H1 (cell line): Measurements from ENCODE around the gene RUSF1. TPM values are rescaled to one million over a fixed set of nuclear protein-coding genes. Genes with fewer than 3 reads are reported as not detected.

ENCODE experiments used
- CTCF ChIA-PET: fragments of 300-600 bp; sonication (Branson Sonifier 250); formaldehyde crosslinking; loops from one replicate; lab custom pipeline; 2021; ENCODE audit not compliant: partially characterized antibody; lab: Charles Lee
- POLR2A ChIA-PET: fragments of 300-600 bp; sonication (Branson Sonifier 250); formaldehyde crosslinking; loops from one replicate; lab custom pipeline; 2021; ENCODE audit warnings: inconsistent platforms; ENCODE audit not compliant: partially characterized antibody; lab: Charles Lee
- DNase-seq, 2 experiments: peaks; one replicate each; pipeline versions ENCODE4 v3.0.0 to v3.0.0-alpha.2; 2010 to 2022; ENCODE audit warnings: low spot score in 2 of 2, low read depth in 1 of 2, mixed read lengths in 1 of 2
- FAIRE-seq: peaks from 2 replicates; lab custom pipeline; 2011; peaks lifted over from hg19 to GRCh38; lab: Jason Lieb, UNC
- H2AFZ ChIP-seq: 2 replicates; pipeline ENCODE4 v1.8.1; 2012; ENCODE audit warnings: low read length, inconsistent platforms
- H2AK5ac ChIP-seq: 2 replicates; pipeline ENCODE4 v1.6.1; 2013; ENCODE audit warnings: low read depth, low read length
- H2BK120ac ChIP-seq: replicated peaks from 2 replicates; pipeline ENCODE3; 2013; ENCODE audit warnings: low read depth, low read length, inconsistent platforms
- H2BK12ac ChIP-seq: 2 replicates; pipeline ENCODE4 v1.6.1; 2013; ENCODE audit warnings: low read depth, low read length
- H2BK15ac ChIP-seq: 2 replicates; pipeline ENCODE4 v1.6.1; 2013; ENCODE audit warnings: low read length
- H2BK20ac ChIP-seq: 2 replicates; pipeline ENCODE4 v1.6.1; 2013; ENCODE audit warnings: low read length
- H2BK5ac ChIP-seq: 2 replicates; pipeline ENCODE4 v1.6.1; 2013; ENCODE audit warnings: low read depth, low read length
- H3K14ac ChIP-seq: 2 replicates; pipeline ENCODE4 v1.6.1; 2013; ENCODE audit warnings: inconsistent platforms; ENCODE audit not compliant: insufficient read length
- H3K18ac ChIP-seq: 2 replicates; pipeline ENCODE4 v1.6.1; 2013; ENCODE audit warnings: low read length; ENCODE audit errors: extremely low read depth
- H3K23ac ChIP-seq: 2 replicates; pipeline ENCODE4 v1.6.1; 2013; ENCODE audit warnings: inconsistent platforms; ENCODE audit not compliant: insufficient read length
- H3K23me2 ChIP-seq: 2 replicates; pipeline ENCODE4 v1.6.1; 2013; ENCODE audit warnings: low read depth, low read length
- H3K27ac ChIP-seq: 2 replicates; pipeline ENCODE4 v1.6.1; 2011; ENCODE audit warnings: low read depth, low read length, inconsistent platforms
- H3K27me3 ChIP-seq, 4 experiments: replicated peaks in 1 of 4; 1 replicate in 1 of 4; 2 replicates in 3 of 4; pipeline versions ENCODE4 v1.6.1 to v1.8.1; 2011 to 2013; ENCODE audit warnings: low read length in 3 of 4, mild to moderate bottlenecking in 3 of 4, inconsistent platforms in 2 of 4, mixed read lengths in 2 of 4, moderate library complexity in 1 of 4; ENCODE audit not compliant: control insufficient read depth in 3 of 4, insufficient read depth in 3 of 4; ENCODE audit errors: extremely low read depth in 1 of 4
- H3K36me3 ChIP-seq, 4 experiments: 2 replicates each; pipeline versions ENCODE4 v1.6.1 to v1.8.1; 2011 to 2013; ENCODE audit warnings: mild to moderate bottlenecking in 4 of 4, low read length in 3 of 4, moderate library complexity in 2 of 4, control low read depth in 1 of 4, inconsistent platforms in 1 of 4; ENCODE audit not compliant: insufficient read depth in 4 of 4, control insufficient read depth in 2 of 4
- H3K4ac ChIP-seq: replicated peaks from 2 replicates; pipeline ENCODE3; 2013; ENCODE audit warnings: low read length, low read depth, mixed read lengths, inconsistent platforms; ENCODE audit not compliant: insufficient read length
- H3K4me1 ChIP-seq, 4 experiments: replicated peaks in 1 of 4; 1 replicate in 1 of 4; 2 replicates in 3 of 4; pipeline versions ENCODE4 v1.6.1 to v1.8.1; 2011 to 2013; ENCODE audit warnings: low read length in 3 of 4, inconsistent platforms in 2 of 4, mixed read lengths in 1 of 4; ENCODE audit not compliant: insufficient read depth in 4 of 4, control insufficient read depth in 3 of 4
- H3K4me2 ChIP-seq, 2 experiments: 2 replicates each; pipeline versions ENCODE4 v1.6.1 to v1.8.1; 2011 to 2013; ENCODE audit warnings: low read depth in 2 of 2, low read length in 2 of 2, control low read depth in 1 of 2, inconsistent platforms in 1 of 2, mild to moderate bottlenecking in 1 of 2; ENCODE audit not compliant: insufficient read depth in 1 of 2
- H3K4me3 ChIP-seq, 4 experiments: fragments of 200-600, 300-600 bp in 1 of 4; sonication (generic), shearing (Covaris generic), sonication (Bioruptor Twin) in 1 of 4; 2 replicates each; pipeline versions ENCODE4 v1.5.1 to v1.8.1; 2011 to 2016; ENCODE audit warnings: low read length in 4 of 4, low read depth in 3 of 4, control low read depth in 2 of 4, inconsistent platforms in 2 of 4, mild to moderate bottlenecking in 2 of 4, mixed read lengths in 1 of 4, moderate library complexity in 1 of 4; ENCODE audit not compliant: insufficient read depth in 2 of 4; ENCODE audit errors: extremely low read depth in 1 of 4
- H3K56ac ChIP-seq: replicated peaks from 2 replicates; pipeline ENCODE3; 2013; ENCODE audit warnings: low read depth, mild to moderate bottlenecking, mixed read lengths, low read length, inconsistent platforms; ENCODE audit not compliant: insufficient read length
- H3K79me1 ChIP-seq: 2 replicates; pipeline ENCODE4 v1.6.1; 2013; ENCODE audit warnings: low read depth, low read length, control low read depth
- H3K79me2 ChIP-seq, 2 experiments: 2 replicates each; pipeline versions ENCODE4 v1.6.1 to v1.8.1; 2012 to 2013; ENCODE audit warnings: low read length in 2 of 2, mild to moderate bottlenecking in 2 of 2, inconsistent platforms in 1 of 2; ENCODE audit not compliant: insufficient read depth in 2 of 2, control insufficient read depth in 1 of 2
- H3K9ac ChIP-seq, 4 experiments: replicated peaks in 1 of 4; 1 replicate in 1 of 4; 2 replicates in 3 of 4; pipeline versions ENCODE4 v1.6.1 to v1.8.1; 2011 to 2013; ENCODE audit warnings: low read depth in 3 of 4, low read length in 3 of 4, control low read depth in 2 of 4, mild to moderate bottlenecking in 2 of 4, moderate library complexity in 2 of 4, inconsistent platforms in 1 of 4; ENCODE audit errors: extremely low read depth in 1 of 4
- H3K9me3 ChIP-seq, 2 experiments: 2 replicates each; pipeline versions ENCODE4 v1.6.1 to v1.8.1; 2012 to 2013; ENCODE audit warnings: mild to moderate bottlenecking in 2 of 2, moderate library complexity in 2 of 2, control low read depth in 1 of 2, inconsistent platforms in 1 of 2, low read depth in 1 of 2, low read length in 1 of 2, mixed read lengths in 1 of 2; ENCODE audit not compliant: insufficient read depth in 2 of 2
- H4K20me1 ChIP-seq, 2 experiments: replicated peaks in 1 of 2; 2 replicates each; pipeline versions ENCODE3 to v1.8.1; 2011 to 2013; ENCODE audit warnings: inconsistent platforms in 2 of 2, low read length in 2 of 2, mild to moderate bottlenecking in 1 of 2; ENCODE audit not compliant: insufficient read depth in 2 of 2, control insufficient read depth in 1 of 2
- H4K5ac ChIP-seq: 2 replicates; pipeline ENCODE4 v1.6.1; 2013; ENCODE audit warnings: low read length, low read depth, mixed read lengths, inconsistent platforms; ENCODE audit not compliant: insufficient read length
- H4K8ac ChIP-seq: 2 replicates; pipeline ENCODE4 v1.8.0; 2013; ENCODE audit warnings: mild to moderate bottlenecking, moderate library complexity, low read length, inconsistent platforms; ENCODE audit not compliant: insufficient read depth; ENCODE audit errors: extremely low read depth
- H4K91ac ChIP-seq: replicated peaks from 2 replicates; pipeline ENCODE3; 2013; ENCODE audit warnings: low read length, mixed read lengths, inconsistent platforms; ENCODE audit not compliant: insufficient read length
- BCL11A ChIP-seq, 2 experiments: IDR thresholded peaks; one replicate each; pipeline ENCODE4 v1.6.1; 2011; ENCODE audit warnings: low read depth in 2 of 2, low read length in 2 of 2, mild to moderate bottlenecking in 2 of 2
- GTF2F1 ChIP-seq: IDR thresholded peaks from 2 replicates; pipeline ENCODE4 v1.6.1; 2012; ENCODE audit warnings: low read depth, low read length, improper control_type of control experiment, borderline replicate concordance
- JUND ChIP-seq: IDR thresholded peaks from 2 replicates; pipeline ENCODE4 v1.6.1; 2011; ENCODE audit warnings: mild to moderate bottlenecking, improper control_type of control experiment, low read length
- KDM5A ChIP-seq: fragments of 200-600 bp; IDR thresholded peaks from 2 replicates; pipeline ENCODE4 v1.7.1; 2012; ENCODE audit warnings: mild to moderate bottlenecking, low read length, inconsistent platforms, mixed read lengths
- TCF12 ChIP-seq: IDR thresholded peaks from 2 replicates; pipeline ENCODE4 v1.6.1; 2011; ENCODE audit warnings: low read depth, mild to moderate bottlenecking, low read length
- WGBS, 2 experiments: shearing (Covaris generic) in 1 of 2; methylation state at CpG; one replicate each; pipeline versions ENCODE4 v1.1.6 to v1.1.7; 2013 to 2015; ENCODE audit warnings: low lambda C conversion rate in 2 of 2, mixed read lengths in 2 of 2, inconsistent platforms in 1 of 2, low coverage in 1 of 2, missing lambda C conversion rate in 1 of 2; ENCODE audit not compliant: insufficient replicate concordance in 2 of 2, insufficient coverage in 1 of 2, insufficient read length in 1 of 2; ENCODE audit errors: extremely low coverage in 1 of 2, missing lambda C conversion rate in 1 of 2; 5-methylcytosine and 5-hydroxymethylcytosine counted together
- long read RNA-seq, 2 experiments: library from RNA in 1 of 2; library from capped mRNA in 1 of 2; stranded (forward); transcript quantifications; one replicate each; pipeline ENCODE4 v2.0.0, GENCODE V29; 2021; ENCODE audit warnings: inconsistent platforms in 1 of 2
- polyA minus RNA-seq, 3 experiments: library from RNA; depleted of rRNA, polyadenylated mRNA; stranded (reverse); fragments of >200 nt; gene quantifications; 1 replicate in 2 of 3; 2 replicates in 1 of 3; pipeline ENCODE4 v1.2.3, GENCODE V29; 2011
- polyA plus RNA-seq, 7 experiments: library from polyadenylated mRNA; depleted of rRNA in 3 of 7; stranded (reverse) in 5 of 7; unstranded in 2 of 7; fragments of >200 nt in 5 of 7; fragments of 200-250 nt in 2 of 7; gene quantifications; 1 replicate in 5 of 7; 2 replicates in 1 of 7; 4 replicates in 1 of 7; pipeline versions ENCODE4 v1.2.1 to v1.2.3, GENCODE V29; 2011 to 2013; ENCODE audit warnings: missing spikeins in 2 of 7, mixed read lengths in 2 of 7
- total RNA-seq: library from RNA; stranded (reverse); fragmentation: NEBNext Ultra II Directional; extraction: Animal tissue kit (Norgen Biotek cat#: 25700); gene quantifications from 2 replicates; pipeline ENCODE4 v1.2.1, GENCODE V29; 2021
- TF ChIP-seq, protein P1 (sequence below), 3 experiments: IDR thresholded peaks; 1 replicate in 2 of 3; 2 replicates in 1 of 3; pipeline versions ENCODE4 v1.5.1 to v1.6.1; 2011; ENCODE audit warnings: low read length in 3 of 3, mild to moderate bottlenecking in 3 of 3, inconsistent platforms in 2 of 3, low read depth in 1 of 3, moderate library complexity in 1 of 3; ENCODE audit not compliant: insufficient read depth in 1 of 3; ENCODE audit errors: control extremely low read depth in 1 of 3

The RUSF1 gene
- 20.3 and 22.5 TPM in 2 replicates for total RNA-seq
- polyA plus RNA-seq (2011; rRNA removed) = 33.7 and 53.0 TPM in 2 replicates
- 34.5 TPM for polyA plus RNA-seq (2011; cell fraction: cytosol; rRNA removed)
- 88.5 TPM for polyA plus RNA-seq (2011; cell fraction: nucleus; rRNA removed)
- polyA plus RNA-seq (2012, experiment 1 of 2) = 19.4 to 40.1 TPM (median 32.8 TPM) in 4 replicates
- polyA plus RNA-seq (2012, experiment 2 of 2) = 28.2 TPM
- 32.5 TPM for polyA plus RNA-seq (2013, experiment 1 of 2)
- polyA plus RNA-seq (2013, experiment 2 of 2) = 34.6 TPM
- 27.5 and 40.1 TPM in 2 replicates for polyA minus RNA-seq (2011; rRNA and poly(A)+ RNA removed)
- polyA minus RNA-seq (2011; cell fraction: cytosol; rRNA and poly(A)+ RNA removed) = 16.2 TPM
- 41.8 TPM for polyA minus RNA-seq (2011; cell fraction: nucleus; rRNA and poly(A)+ RNA removed)
- long read RNA-seq, experiment 1, partial matches to known transcripts = 4 of 21 reads
- long read RNA-seq, experiment 1, other reads (novel, unspliced or antisense) = 14 of 21 reads
- long read RNA-seq, experiment 2, partial matches to known transcripts = 0 of 1 reads
- long read RNA-seq, experiment 2, other reads (novel, unspliced or antisense) = 0 of 1 reads

DNA sequence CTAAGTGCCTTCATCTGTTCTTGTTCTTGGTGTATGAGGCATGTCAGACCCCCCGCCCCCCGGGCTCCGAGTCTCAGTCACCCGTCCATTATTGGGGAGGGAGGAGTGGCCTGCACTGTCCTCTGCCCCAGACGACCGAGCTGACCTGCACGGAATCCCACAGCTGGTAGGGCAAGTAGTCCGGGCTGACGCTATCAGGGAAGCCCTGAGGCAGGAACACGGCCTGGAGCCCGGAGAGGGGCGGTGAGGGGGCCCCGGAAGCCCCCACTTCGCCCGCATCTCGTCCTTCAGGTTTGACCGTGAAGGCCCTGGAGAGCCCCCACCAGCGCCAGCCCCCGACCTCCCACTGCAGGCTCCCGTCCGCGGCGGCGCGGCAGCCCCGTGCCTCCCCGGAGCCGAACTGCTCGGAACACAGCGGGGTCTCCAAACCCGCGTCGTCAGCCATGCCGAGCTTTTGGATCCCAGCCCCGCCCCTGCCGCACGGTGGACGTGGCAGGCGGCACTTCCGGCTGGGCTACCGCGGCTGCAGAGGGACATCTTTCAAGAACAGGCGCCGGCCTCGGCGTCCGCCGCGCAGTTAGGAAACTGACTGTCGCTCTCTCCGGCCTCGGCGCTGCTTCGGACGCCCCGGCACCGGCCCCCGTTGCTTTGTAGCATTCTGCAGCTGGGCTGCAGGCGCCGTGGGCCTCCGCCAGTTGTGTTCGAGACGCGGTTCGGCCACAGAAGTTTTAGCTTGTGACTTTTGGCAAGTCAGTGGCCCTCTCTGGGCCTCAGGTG is at the start of gene RUSF1:
Gene RUSF1 (minus strand): TSS at position 463 of the 777 bp plus-strand sequence. CDS start 18 bp downstream, at position 445.
- ChIA-PET POLR2A (interaction anchor here (0.5 to 3.3 kb wide), 26 partner anchors 9 to 240 kb away, joined by 3 to 27 read pairs (median 4); partner anchors contain the start of gene AHSP), CTCF (interaction anchor here (0.9 to 1.3 kb wide), 4 partner anchors 11 to 57 kb away, joined by 3 read pairs; no protein-coding TSS in a partner anchor)
- FAIRE-seq (no peak), DNase-seq (peak; percentile 68 to 91)
- peak within 1 kb of the TSS; percentile 71 for H3K56ac ChIP-seq
- H4K20me1 ChIP-seq = no peaks in the 10 kb centered on the region
- no peaks in the 10 kb centered on the region for H3K9me3 ChIP-seq
- no peaks in the 10 kb centered on the region for H3K36me3 ChIP-seq
- peak within 1 kb of the TSS; percentile 87 for H3K18ac ChIP-seq
- H2BK12ac ChIP-seq = no peak within 1 kb of the TSS
- H2BK120ac ChIP-seq = no peak within 1 kb of the TSS
- peak within 1 kb of the TSS; percentile 61 for H4K5ac ChIP-seq
- no peak within 1 kb of the TSS for H2BK20ac ChIP-seq
- no peaks in the 10 kb centered on the region for H3K27me3 ChIP-seq
- peak within 1 kb of the TSS; percentile 88 for H4K8ac ChIP-seq
- H4K91ac ChIP-seq = peak within 1 kb of the TSS; percentile 11
- peak within 1 kb of the TSS; percentile 90 to 95 for H3K4me2 ChIP-seq
- H2AK5ac ChIP-seq = no peak within 1 kb of the TSS
- H3K23ac ChIP-seq = no peak within 1 kb of the TSS
- H3K4ac ChIP-seq = no peak within 1 kb of the TSS
- H3K4me1 ChIP-seq = peaks cover 0 to 4% (median 2%) of the 10 kb centered on the region in 4 experiments; a peak in 3 of 7 replicates
- H3K4me3 ChIP-seq = peak within 1 kb of the TSS; percentile 67 to 88 (median 86)
- peak within 1 kb of the TSS; percentile 63 to 85 (median 80) for H3K9ac ChIP-seq
- 0 out of 2 replicates have a peak within 1 kb of the TSS, but pooled peaks have one; percentile 95 for H2BK15ac ChIP-seq
- no peak within 1 kb of the TSS for H3K14ac ChIP-seq
- peaks cover 0 to 6% of the 10 kb centered on the region in 2 experiments; a peak in 1 of 4 replicates for H3K79me2 ChIP-seq
- peaks cover 4% of the 10 kb centered on the region; the same call in 1 of the 2 replicates for H3K23me2 ChIP-seq
- H2BK5ac ChIP-seq = peak within 1 kb of the TSS; percentile 32; the same call in 1 of the 2 replicates
- 0 out of 2 replicates have a peak, but pooled peaks cover 2% of the 10 kb centered on the region for H3K79me1 ChIP-seq
- peak within 1 kb of the TSS; percentile 2; the same call in 1 of the 2 replicates for H2AFZ ChIP-seq
- H3K27ac ChIP-seq = peak within 1 kb of the TSS; percentile 64; the same call in 1 of the 2 replicates
- 2% methylated on average over 37 of the region's 65 CpGs; no CpG with 5 or more reads in 1 of the 2 experiments for WGBS, 2 experiments
- no peak for TF ChIP-seq JUND
- TF ChIP-seq KDM5A = no peak
- 0 out of 2 replicates have a peak, but pooled peaks have one; percentile 25 for TF ChIP-seq GTF2F1
- no peak for TF ChIP-seq TCF12
- no peak for TF ChIP-seq BCL11A (IDR thresholded peaks at IDR 0.05; ENCODE audit: low read depth in 2 of 2, low read length in 2 of 2)
- TF ChIP-seq, protein P1, sequence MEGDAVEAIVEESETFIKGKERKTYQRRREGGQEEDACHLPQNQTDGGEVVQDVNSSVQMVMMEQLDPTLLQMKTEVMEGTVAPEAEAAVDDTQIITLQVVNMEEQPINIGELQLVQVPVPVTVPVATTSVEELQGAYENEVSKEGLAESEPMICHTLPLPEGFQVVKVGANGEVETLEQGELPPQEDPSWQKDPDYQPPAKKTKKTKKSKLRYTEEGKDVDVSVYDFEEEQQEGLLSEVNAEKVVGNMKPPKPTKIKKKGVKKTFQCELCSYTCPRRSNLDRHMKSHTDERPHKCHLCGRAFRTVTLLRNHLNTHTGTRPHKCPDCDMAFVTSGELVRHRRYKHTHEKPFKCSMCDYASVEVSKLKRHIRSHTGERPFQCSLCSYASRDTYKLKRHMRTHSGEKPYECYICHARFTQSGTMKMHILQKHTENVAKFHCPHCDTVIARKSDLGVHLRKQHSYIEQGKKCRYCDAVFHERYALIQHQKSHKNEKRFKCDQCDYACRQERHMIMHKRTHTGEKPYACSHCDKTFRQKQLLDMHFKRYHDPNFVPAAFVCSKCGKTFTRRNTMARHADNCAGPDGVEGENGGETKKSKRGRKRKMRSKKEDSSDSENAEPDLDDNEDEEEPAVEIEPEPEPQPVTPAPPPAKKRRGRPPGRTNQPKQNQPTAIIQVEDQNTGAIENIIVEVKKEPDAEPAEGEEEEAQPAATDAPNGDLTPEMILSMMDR (IDR thresholded peaks at IDR 0.05; ENCODE audit: control extremely low read depth in 1 of 3, insufficient read depth in 1 of 3, low read depth in 1 of 3, low read length in 3 of 3) = no peak
